COR-L47 (cell line): ENCODE data around the gene DGKH.
"Not testable (repeated sequence)": the region's sequence is repeated elsewhere in the genome, so short reads cannot be mapped to it uniquely, and the experiment has no call there.

Experiments used
- DNase-seq: peaks from one replicate; lab custom pipeline; 2025; lab: John Stamatoyannopoulos, UW

DGKH gene

GRCh38 chr13:42225051-42225450, 176.6 kb downstream of the DGKH start:
- no peak for DNase-seq

- not testable (repeated sequence) for DNase-seq
Observed at GRCh38 chr13:42226759-42227158, 178.3 kb downstream of the DGKH start.

GRCh38 chr13:42228527-42228926, 180.1 kb downstream of the DGKH start:
- no peak for DNase-seq

GRCh38 chr13:42229287-42229686, 180.8 kb downstream of the DGKH start:
- no peak for DNase-seq

GRCh38 chr13:42232671-42233070, 184.2 kb downstream of the DGKH start:
- DNase-seq, result no peak

GRCh38 chr13:42233726-42234125, 185.3 kb downstream of the DGKH start:
- no peak for DNase-seq

- no peak for DNase-seq
Observed at GRCh38 chr13:42239161-42239560, 190.7 kb downstream of the DGKH start.

GRCh38 chr13:42239644-42240043, 191.2 kb downstream of the DGKH start:
- DNase-seq, result no peak

- no peak for DNase-seq
Observed at GRCh38 chr13:42246541-42246940, 198.1 kb downstream of the DGKH start.

GRCh38 chr13:42247883-42248282, 199.4 kb downstream of the DGKH start:
- no peak for DNase-seq

- DNase-seq, result no peak
Observed at GRCh38 chr13:42255886-42256285, 207.4 kb downstream of the DGKH start.

GRCh38 chr13:42258747-42259146, 210.3 kb downstream of the DGKH start:
- no peak for DNase-seq

- no peak for DNase-seq
Observed at GRCh38 chr13:42259515-42259914, 211.1 kb downstream of the DGKH start.

- DNase-seq, result no peak
Observed at GRCh38 chr13:42260903-42261654, 212.6 kb downstream of the DGKH start.

- DNase-seq, result no peak
Observed at GRCh38 chr13:42266473-42266872, 218.0 kb downstream of the DGKH start.

GRCh38 chr13:42270160-42270856, 221.9 kb downstream of the DGKH start:
- DNase-seq, result no peak

GRCh38 chr13:42270857-42271215, 222.4 kb downstream of the DGKH start:
- DNase-seq, result no peak

- peak; percentile 99 for DNase-seq
Observed at GRCh38 chr13:42271337-42272114, 223.1 kb downstream of the DGKH start.

- DNase-seq, result peak; percentile 73
Observed at GRCh38 chr13:42272115-42272803, 223.8 kb downstream of the DGKH start, which contains the start of gene AKAP11. AKAP11 (plus strand) TSS chr13:42272152; CDS start chr13:42286349, 14,197 bp downstream.

GRCh38 chr13:42272804-42273175, 224.3 kb downstream of the DGKH start:
- DNase-seq, result no peak

GRCh38 chr13:42274386-42275097, 226.1 kb downstream of the DGKH start:
- no peak for DNase-seq

GRCh38 chr13:42275098-42275471, 226.6 kb downstream of the DGKH start:
- no peak for DNase-seq
